ENCODE results near the gene CYB5D1.
"Not testable (repeated sequence)": the region's sequence is repeated elsewhere in the genome, so short reads cannot be mapped to it uniquely, and the experiment has no call there.

CYB5D1 gene

DNA sequence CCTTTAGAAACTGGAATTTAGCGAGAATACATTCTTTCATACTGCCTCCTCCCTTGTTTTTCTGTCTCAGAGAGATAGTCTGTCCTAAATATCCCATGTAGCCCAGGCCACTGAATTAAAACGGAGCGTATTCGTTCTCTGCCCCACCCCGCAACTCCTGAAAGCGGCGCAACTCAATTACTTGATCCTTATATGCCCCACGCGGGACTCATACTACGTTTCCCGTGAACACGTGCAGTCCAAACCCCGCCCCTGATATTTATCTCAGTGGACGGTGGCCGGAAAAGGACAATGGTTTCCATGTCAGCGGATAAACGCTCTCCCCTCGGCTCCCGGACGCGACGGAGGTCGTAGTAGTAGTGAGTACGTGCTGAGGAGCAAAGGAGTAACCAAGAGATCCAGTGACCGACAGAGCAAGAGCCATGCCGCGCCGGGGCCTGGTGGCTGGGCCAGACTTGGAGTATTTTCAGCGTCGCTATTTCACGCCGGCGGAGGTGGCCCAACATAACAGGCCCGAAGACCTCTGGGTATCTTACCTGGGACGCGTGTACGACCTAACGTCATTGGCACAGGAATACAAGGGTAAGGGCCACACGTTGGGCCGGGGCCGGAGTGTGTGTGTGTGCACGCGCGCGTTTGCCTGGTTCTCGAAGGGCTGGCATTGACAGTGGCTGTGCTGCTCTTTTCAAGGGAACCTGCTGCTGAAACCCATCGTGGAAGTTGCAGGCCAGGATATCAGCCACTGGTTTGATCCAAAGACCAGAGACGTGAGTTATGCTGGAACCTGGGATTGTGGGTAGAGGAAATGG, at the start of gene CYB5D1:
Gene CYB5D1, plus strand, starts transcription at position 291 of the 809 bp plus-strand sequence. Its CDS starts 132 bp downstream, at position 423.
- DNase-seq (ENCODE audit: low read depth, low spot score) = peak; percentile 96
- in situ Hi-C loops (cut with HindIII; ENCODE audit: low sequenced_read_pairs) = no loop called here
- H3K4me3 ChIP-seq (ENCODE audit: low read depth, low read length) = peak within 1 kb of the TSS; percentile 70
- TF ChIP-seq, protein P1, sequence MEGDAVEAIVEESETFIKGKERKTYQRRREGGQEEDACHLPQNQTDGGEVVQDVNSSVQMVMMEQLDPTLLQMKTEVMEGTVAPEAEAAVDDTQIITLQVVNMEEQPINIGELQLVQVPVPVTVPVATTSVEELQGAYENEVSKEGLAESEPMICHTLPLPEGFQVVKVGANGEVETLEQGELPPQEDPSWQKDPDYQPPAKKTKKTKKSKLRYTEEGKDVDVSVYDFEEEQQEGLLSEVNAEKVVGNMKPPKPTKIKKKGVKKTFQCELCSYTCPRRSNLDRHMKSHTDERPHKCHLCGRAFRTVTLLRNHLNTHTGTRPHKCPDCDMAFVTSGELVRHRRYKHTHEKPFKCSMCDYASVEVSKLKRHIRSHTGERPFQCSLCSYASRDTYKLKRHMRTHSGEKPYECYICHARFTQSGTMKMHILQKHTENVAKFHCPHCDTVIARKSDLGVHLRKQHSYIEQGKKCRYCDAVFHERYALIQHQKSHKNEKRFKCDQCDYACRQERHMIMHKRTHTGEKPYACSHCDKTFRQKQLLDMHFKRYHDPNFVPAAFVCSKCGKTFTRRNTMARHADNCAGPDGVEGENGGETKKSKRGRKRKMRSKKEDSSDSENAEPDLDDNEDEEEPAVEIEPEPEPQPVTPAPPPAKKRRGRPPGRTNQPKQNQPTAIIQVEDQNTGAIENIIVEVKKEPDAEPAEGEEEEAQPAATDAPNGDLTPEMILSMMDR (IDR thresholded peaks at IDR 0.05; ENCODE audit: low read depth, low read length) = no peak

GRCh38 chr17:7809086-7809790, 48.6 kb upstream of the CYB5D1 start:
- H3K4me3 ChIP-seq (ENCODE audit: low read depth, low read length) = no peak overlapping the region
- in situ Hi-C loops (cut with HindIII; ENCODE audit: low sequenced_read_pairs) = no loop called here
- DNase-seq (ENCODE audit: low read depth, low spot score) = no peak
- TF ChIP-seq, protein P1 (IDR thresholded peaks at IDR 0.05; ENCODE audit: low read depth, low read length) = no peak

DNA sequence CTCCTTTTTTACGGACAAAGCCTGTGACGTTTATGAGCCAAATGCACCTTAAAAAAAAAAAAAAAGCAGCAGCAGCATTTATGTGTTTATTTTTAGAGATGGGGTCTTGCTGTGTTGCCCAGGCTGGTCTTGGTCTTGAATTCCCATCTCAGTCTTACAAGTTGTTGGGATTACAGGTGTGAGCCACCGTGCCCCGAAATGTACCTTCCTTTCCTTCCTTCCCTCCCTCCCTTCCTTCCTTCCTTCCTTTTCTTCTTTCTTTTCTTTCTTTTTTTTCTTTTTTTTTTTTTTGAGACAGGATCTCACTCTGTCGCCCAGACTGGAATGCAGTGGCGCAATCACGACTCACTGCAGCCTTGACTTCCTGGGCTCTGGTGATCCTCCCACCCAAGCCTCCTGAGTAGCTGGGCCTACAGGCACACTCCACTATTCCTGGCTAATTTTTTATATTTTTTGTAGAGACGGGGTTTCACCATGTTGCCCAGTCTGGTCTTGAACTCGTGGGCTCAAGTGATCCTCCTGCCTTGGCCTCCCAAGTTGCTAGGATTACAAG, 47.9 kb upstream of the CYB5D1 start:
- in situ Hi-C loops (cut with HindIII; ENCODE audit: low sequenced_read_pairs); H3K4me3 ChIP-seq (ENCODE audit: low read depth, low read length); DNase-seq (ENCODE audit: low read depth, low spot score): not testable (repeated sequence)

- no peak for DNase-seq (ENCODE audit: low read depth, low spot score)
- in situ Hi-C loops (cut with HindIII; ENCODE audit: low sequenced_read_pairs) = no loop called here
- H3K4me3 ChIP-seq (ENCODE audit: low read depth, low read length) = no peak overlapping the region
- TF ChIP-seq, protein P1 (IDR thresholded peaks at IDR 0.05; ENCODE audit: low read depth, low read length) = no peak
Observed at GRCh38 chr17:7811251-7811650, 46.6 kb upstream of the CYB5D1 start.

GRCh38 chr17:7814969-7815368, 42.8 kb upstream of the CYB5D1 start:
- TF ChIP-seq, protein P1 (IDR thresholded peaks at IDR 0.05; ENCODE audit: low read depth, low read length) = no peak
- no peak overlapping the region for H3K4me3 ChIP-seq (ENCODE audit: low read depth, low read length)
- in situ Hi-C loops (cut with HindIII; ENCODE audit: low sequenced_read_pairs) = no loop called here
- DNase-seq (ENCODE audit: low read depth, low spot score) = no peak

GRCh38 chr17:7816926-7817642, 40.7 kb upstream of the CYB5D1 start:
- in situ Hi-C loops (cut with HindIII; ENCODE audit: low sequenced_read_pairs) = no loop called here
- TF ChIP-seq, protein P1 (IDR thresholded peaks at IDR 0.05; ENCODE audit: low read depth, low read length) = no peak
- H3K4me3 ChIP-seq (ENCODE audit: low read depth, low read length) = no peak overlapping the region
- DNase-seq (ENCODE audit: low read depth, low spot score) = no peak
